Psoas muscle (tissue), 8 donors: ENCODE results near the gene NKAIN1. TPM values are rescaled to one million over a fixed set of nuclear protein-coding genes. Genes with fewer than 3 reads are reported as not detected.

ENCODE experiments used
- ATAC-seq, 4 donors: fragments of 200-7000 bp; cut with Tn5 transposase; one replicate each; pipeline ENCODE4 v1.9.1; 2020; ENCODE audit warnings: moderate library complexity in 3 of 4, mild to moderate bottlenecking in 2 of 4
- DNase-seq, 2 donors: peaks; one replicate each; pipeline ENCODE4 v3.0.0-alpha.2; 2020
- H3K27ac ChIP-seq: fragments of 200-600 bp; one replicate; pipeline ENCODE4 v1.8.0; 2022
- H3K27me3 ChIP-seq, 3 donors: fragments of 200-600 bp in 1 of 3; one replicate each; pipeline versions ENCODE4 v1.6.1 to v1.8.0; 2013 to 2022; ENCODE audit warnings: low read length in 2 of 3, mild to moderate bottlenecking in 2 of 3, moderate library complexity in 1 of 3; ENCODE audit not compliant: insufficient read depth in 3 of 3
- H3K36me3 ChIP-seq, 2 donors: fragments of 200-600 bp in 1 of 2; one replicate each; pipeline versions ENCODE4 v1.6.1 to v1.8.0; 2013 to 2022; ENCODE audit warnings: low read depth in 1 of 2, mild to moderate bottlenecking in 1 of 2, moderate library complexity in 1 of 2; ENCODE audit not compliant: insufficient read depth in 1 of 2
- H3K4me1 ChIP-seq: fragments of 200-600 bp; one replicate; pipeline ENCODE4 v1.8.0; 2022
- H3K4me3 ChIP-seq: fragments of 200-600 bp; one replicate; pipeline ENCODE4 v1.8.0; 2022; ENCODE audit warnings: mild to moderate bottlenecking
- H3K9me3 ChIP-seq: fragments of 200-600 bp; one replicate; pipeline ENCODE4 v1.8.0; 2022
- WGBS, 3 donors: extraction: QIAGEN DNeasy Blood & Tissue Kit; methylation state at CpG; one replicate each; pipeline versions ENCODE4 v1.1.6 to v1.1.7; 2013; 5-methylcytosine and 5-hydroxymethylcytosine counted together
- intact Hi-C, 2 donors: fragments of 100-400 bp; cut with DNase I; formaldehyde crosslinking; loops; one replicate each; pipeline versions ENCODE4 v1.11.0 to v1.14.2; 2022
- polyA plus RNA-seq, 3 donors: library from polyadenylated mRNA; stranded (reverse); fragments of 200-250 nt; gene quantifications; one replicate each; pipeline ENCODE4 v1.2.3, GENCODE V29; 2013
- total RNA-seq, 4 donors: library from RNA; stranded (reverse); fragmentation: NEBNext Ultra II Directional in 2 of 4; extraction: Animal tissue kit (Norgen Biotek cat#: 25700) in 2 of 4; gene quantifications; one replicate each; pipeline versions ENCODE4 v1.2.1 to v1.2.4, GENCODE V29; 2021 to 2023
- TF ChIP-seq, protein P1 (sequence below): fragments of 200-600 bp; IDR thresholded peaks from one replicate; pipeline ENCODE4 v1.8.0; 2022; ENCODE audit warnings: antibody characterized with exemption
- donor health status: healthy with polysubstance abuse.
- donor health status: DM: no; HTN: no; CAD: no; lungs with moderate emphysema.
- donor health status: Bipolar disorder and iron deficiency.
- donor health status: healthy.
- donor health status: DM: yes; HTN: yes; CAD: no.
- donor health status: DM: no; HTN: no; CAD: no.
- donor health status: DM: no; HTN: no; CAD: no.
- donor health status: DM: yes; HTN: yes; CAD: no.

NKAIN1 gene
- total and polyA plus RNA-seq, 7 donors = 3.3 to 11.9 (median 5.3) TPM

DNA sequence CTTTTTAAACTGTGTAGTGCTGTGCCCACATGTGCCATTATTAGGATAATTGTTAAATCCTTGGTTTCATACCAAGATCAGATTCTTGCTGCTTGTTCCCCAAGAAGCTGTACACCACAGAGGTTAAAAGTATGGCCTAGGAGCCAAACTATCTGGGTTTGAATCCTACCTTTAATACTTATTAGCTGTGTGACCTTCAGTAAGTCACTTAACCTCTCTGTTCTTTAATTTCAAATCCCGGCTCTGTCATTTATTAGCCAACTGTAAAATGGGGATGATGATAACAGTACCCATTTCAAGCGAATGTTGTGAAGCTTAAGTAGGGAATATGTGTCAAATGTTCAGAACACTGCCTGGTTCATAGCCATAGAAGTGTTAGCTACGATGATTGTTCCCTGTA, 32.6 kb downstream of the NKAIN1 start:
- 60 to 89% (median 77%) methylated on average over 3 of the region's 3 CpGs for WGBS, 3 donors
- intact Hi-C loops = no loop called here

DNA sequence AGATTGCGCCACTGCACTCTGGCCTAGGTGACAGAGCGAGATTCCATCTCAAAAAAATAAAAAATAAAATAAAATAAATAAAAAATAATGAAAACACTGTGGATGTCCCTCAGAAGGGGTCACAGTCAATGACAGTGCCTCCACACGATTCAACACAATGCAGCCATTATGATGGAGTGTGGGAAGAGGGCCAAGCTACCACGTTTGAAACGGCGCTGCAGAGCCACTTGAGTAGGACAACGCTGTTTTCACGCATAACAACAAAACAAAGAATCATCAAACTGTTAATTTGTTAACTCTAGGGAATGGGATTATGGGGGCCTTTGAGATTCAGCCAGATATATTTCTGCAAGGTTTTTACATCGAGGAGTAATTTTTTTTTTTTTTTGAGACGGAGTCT, 36.5 kb downstream of the NKAIN1 start:
- Histone ChIP-seq H3K27ac (no peak overlapping the region), H3K4me3 (no peak overlapping the region), H3K36me3 (no peaks in the 10 kb centered on the region), H3K4me1 (no peaks in the 10 kb centered on the region), H3K27me3 (no peaks in the 10 kb centered on the region), H3K9me3 (no peaks in the 10 kb centered on the region)
- WGBS, 3 donors = 63 to 74% (median 66%) methylated on average over 10 of the region's 10 CpGs
- ATAC-seq (no peak), DNase-seq (no peak)
- intact Hi-C loops = no loop called here
- TF ChIP-seq, protein P1, sequence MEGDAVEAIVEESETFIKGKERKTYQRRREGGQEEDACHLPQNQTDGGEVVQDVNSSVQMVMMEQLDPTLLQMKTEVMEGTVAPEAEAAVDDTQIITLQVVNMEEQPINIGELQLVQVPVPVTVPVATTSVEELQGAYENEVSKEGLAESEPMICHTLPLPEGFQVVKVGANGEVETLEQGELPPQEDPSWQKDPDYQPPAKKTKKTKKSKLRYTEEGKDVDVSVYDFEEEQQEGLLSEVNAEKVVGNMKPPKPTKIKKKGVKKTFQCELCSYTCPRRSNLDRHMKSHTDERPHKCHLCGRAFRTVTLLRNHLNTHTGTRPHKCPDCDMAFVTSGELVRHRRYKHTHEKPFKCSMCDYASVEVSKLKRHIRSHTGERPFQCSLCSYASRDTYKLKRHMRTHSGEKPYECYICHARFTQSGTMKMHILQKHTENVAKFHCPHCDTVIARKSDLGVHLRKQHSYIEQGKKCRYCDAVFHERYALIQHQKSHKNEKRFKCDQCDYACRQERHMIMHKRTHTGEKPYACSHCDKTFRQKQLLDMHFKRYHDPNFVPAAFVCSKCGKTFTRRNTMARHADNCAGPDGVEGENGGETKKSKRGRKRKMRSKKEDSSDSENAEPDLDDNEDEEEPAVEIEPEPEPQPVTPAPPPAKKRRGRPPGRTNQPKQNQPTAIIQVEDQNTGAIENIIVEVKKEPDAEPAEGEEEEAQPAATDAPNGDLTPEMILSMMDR = no peak

More for the DNA sequence above, 32.6 kb downstream of the NKAIN1 start:
- no peaks in the 10 kb centered on the region for H3K27me3 ChIP-seq
- TF ChIP-seq, protein P1 = no peak
- H3K9me3 ChIP-seq = no peaks in the 10 kb centered on the region
- no peak overlapping the region for H3K4me3 ChIP-seq
- no peaks in the 10 kb centered on the region for H3K4me1 ChIP-seq
- no peaks in the 10 kb centered on the region for H3K36me3 ChIP-seq
- ATAC-seq = no peak
- H3K27ac ChIP-seq = no peak overlapping the region
- DNase-seq = no peak

DNA sequence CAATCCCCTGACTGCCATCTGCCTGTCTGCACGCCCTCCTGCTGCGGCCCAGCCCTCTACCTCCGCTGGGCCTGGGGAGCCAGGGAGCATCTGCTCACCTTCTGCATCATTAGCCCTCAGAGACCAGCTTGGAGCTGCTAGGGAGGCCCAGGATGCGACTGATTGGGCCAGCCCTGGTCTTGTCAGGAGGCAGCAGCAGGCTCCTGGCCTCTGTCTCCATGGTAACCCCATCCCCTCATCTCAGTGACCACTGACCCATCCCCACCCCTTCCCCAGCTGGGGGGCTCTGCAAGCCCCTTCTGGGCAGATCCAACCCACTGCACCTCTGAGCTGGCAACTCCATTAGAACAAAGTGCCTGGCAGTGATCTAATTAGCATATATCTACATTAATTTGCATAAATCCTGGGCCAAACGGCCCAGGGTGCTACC, 37.7 kb downstream of the NKAIN1 start:
- no peaks in the 10 kb centered on the region for H3K9me3 ChIP-seq
- DNase-seq (no peak), ATAC-seq (no peak)
- intact Hi-C loops = no loop called here
- 85 to 88% (median 85%) methylated on average over 5 of the region's 5 CpGs for WGBS, 3 donors
- H3K4me1 ChIP-seq = no peaks in the 10 kb centered on the region
- no peak overlapping the region for H3K27ac ChIP-seq
- H3K4me3 ChIP-seq = no peak overlapping the region
- no peaks in the 10 kb centered on the region for H3K36me3 ChIP-seq
- no peaks in the 10 kb centered on the region for H3K27me3 ChIP-seq
- TF ChIP-seq, protein P1 = no peak

DNA sequence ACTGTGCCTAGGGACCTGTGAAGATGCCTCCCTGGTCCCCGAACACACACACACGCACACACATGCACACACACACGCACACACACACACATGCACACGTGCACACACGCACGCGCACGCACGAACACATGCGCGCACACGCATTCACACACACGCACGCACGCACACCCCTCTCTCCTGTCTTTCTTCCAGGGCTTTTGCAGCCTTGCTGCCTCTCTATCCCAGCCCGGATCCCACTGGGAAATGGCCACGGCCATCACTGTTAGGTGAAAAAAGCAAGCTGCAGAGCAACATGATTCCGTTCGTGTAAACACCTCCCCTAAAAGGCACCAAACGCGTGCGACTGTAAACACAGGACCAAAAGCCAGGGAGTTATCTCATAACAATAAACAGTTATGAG, 39.7 kb downstream of the NKAIN1 start:
- no peak overlapping the region for H3K27ac ChIP-seq
- no peak for DNase-seq
- no peaks in the 10 kb centered on the region for H3K9me3 ChIP-seq
- 61 to 71% (median 65%) methylated on average over 21 to 22 of the region's 22 CpGs for WGBS, 3 donors
- H3K27me3 ChIP-seq = no peaks in the 10 kb centered on the region
- ATAC-seq = no peak
- H3K4me3 ChIP-seq = no peak overlapping the region
- intact Hi-C loops = no loop called here
- TF ChIP-seq, protein P1 = no peak
- H3K36me3 ChIP-seq = no peaks in the 10 kb centered on the region
- no peaks in the 10 kb centered on the region for H3K4me1 ChIP-seq

DNA sequence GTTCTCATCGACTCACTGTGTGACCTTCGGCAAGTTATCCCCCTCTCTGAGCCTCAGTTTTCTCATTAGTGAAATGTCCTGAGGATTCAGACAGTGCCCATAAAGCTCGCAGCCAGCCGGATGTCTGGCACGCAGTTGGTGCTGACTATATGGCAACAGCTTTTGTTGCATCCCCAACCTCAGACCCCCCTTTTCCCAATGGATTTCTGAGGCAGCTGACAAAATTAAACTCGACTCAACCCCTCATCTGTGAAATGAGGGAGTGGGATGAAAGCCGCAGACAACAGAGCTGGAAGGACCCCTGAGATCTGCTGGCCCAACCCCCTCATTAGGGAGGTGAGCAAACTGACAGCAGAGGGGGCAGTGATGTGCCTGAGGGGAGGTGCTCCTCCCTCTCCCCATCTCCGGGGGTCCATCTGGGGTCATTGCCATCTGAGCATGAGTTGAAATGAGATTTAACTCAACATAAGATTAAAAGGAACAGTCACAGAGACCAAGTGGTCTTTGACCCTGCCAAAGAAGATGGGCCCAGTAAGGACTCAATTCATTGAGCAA, 40.4 kb downstream of the NKAIN1 start:
- WGBS, 3 donors = 46 to 59% (median 59%) methylated on average over 8 of the region's 8 CpGs
- intact Hi-C loops = no loop called here
- Histone ChIP-seq H3K27ac (no peak overlapping the region), H3K4me3 (no peak overlapping the region), H3K9me3 (no peaks in the 10 kb centered on the region), H3K36me3 (no peaks in the 10 kb centered on the region), H3K27me3 (no peaks in the 10 kb centered on the region), H3K4me1 (no peaks in the 10 kb centered on the region)
- TF ChIP-seq, protein P1 = no peak
- ATAC-seq = no peak
- DNase-seq = no peak
